Measurements from ENCODE around the gene ZFR. TPM values are rescaled to one million over a fixed set of nuclear protein-coding genes. Genes with fewer than 3 reads are reported as not detected.

Gene ZFR
- total and polyA plus RNA-seq, 8 donors: 21.8 to 110 (median 48.5) TPM

GRCh38 chr5:32420506-32420905 lies 24.0 kb downstream of the ZFR start:
- no peaks in the 10 kb centered on the region for H3K27me3 ChIP-seq
- peaks cover 11 to 50% (median 32%) of the 10 kb centered on the region in 4 donors for H3K4me1 ChIP-seq
- TF ChIP-seq, protein P1, sequence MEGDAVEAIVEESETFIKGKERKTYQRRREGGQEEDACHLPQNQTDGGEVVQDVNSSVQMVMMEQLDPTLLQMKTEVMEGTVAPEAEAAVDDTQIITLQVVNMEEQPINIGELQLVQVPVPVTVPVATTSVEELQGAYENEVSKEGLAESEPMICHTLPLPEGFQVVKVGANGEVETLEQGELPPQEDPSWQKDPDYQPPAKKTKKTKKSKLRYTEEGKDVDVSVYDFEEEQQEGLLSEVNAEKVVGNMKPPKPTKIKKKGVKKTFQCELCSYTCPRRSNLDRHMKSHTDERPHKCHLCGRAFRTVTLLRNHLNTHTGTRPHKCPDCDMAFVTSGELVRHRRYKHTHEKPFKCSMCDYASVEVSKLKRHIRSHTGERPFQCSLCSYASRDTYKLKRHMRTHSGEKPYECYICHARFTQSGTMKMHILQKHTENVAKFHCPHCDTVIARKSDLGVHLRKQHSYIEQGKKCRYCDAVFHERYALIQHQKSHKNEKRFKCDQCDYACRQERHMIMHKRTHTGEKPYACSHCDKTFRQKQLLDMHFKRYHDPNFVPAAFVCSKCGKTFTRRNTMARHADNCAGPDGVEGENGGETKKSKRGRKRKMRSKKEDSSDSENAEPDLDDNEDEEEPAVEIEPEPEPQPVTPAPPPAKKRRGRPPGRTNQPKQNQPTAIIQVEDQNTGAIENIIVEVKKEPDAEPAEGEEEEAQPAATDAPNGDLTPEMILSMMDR (IDR thresholded peaks at IDR 0.05): no peak
- TF ChIP-seq POLR2AphosphoS5 (IDR thresholded peaks at IDR 0.05) (no peak), POLR2A (IDR thresholded peaks at IDR 0.05) (no peak)
- H3K4me3 ChIP-seq: no peak overlapping the region
- intact Hi-C loops (cut with DNase I; ENCODE audit: low total_unique reads): no loop called here
- H3K9me3 ChIP-seq: no peaks in the 10 kb centered on the region
- 21 to 61% (median 44%) methylated on average over 1 of the region's 1 CpG for WGBS, 5 donors
- H3K36me3 ChIP-seq: peaks cover 7 to 46% (median 35%) of the 10 kb centered on the region in 4 donors
- DNase-seq: no peak
- H3K27ac ChIP-seq: no peak overlapping the region

DNA sequence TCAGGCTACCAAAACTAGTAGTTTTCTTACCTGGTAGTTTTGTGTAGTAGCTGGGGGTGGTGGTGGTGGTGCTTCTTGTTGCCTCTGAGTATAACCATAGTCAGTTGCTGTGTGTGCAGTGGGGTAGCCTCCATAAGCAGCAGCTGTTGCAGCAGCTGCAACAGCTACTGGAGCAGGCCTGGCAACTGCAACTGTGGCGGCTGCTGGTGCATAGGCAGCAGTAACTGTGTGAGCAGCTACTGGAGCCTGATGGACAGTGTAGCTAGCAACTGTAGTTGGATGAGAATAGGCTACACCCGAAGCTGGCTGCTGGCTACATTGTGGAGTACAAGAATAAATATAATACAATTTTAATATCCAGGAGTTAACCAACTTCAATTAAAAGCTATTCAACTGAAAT lies 24.7 kb downstream of the ZFR start:
- Histone ChIP-seq H3K4me1 (peaks cover 11 to 48% (median 31%) of the 10 kb centered on the region in 4 donors), H3K4me3 (no peak overlapping the region), H3K27ac (no peak overlapping the region), H3K27me3 (no peaks in the 10 kb centered on the region), H3K36me3 (peaks cover 10 to 51% (median 42%) of the 10 kb centered on the region in 4 donors), H3K9me3 (no peaks in the 10 kb centered on the region)
- TF ChIP-seq, protein P1 (IDR thresholded peaks at IDR 0.05): no peak
- no peak for TF ChIP-seq EP300 (IDR thresholded peaks at IDR 0.05)
- TF ChIP-seq POLR2AphosphoS5 (IDR thresholded peaks at IDR 0.05): no peak
- no peak for TF ChIP-seq POLR2A (IDR thresholded peaks at IDR 0.05)
- WGBS, 5 donors: 65 to 75% (median 71%) methylated on average over 2 of the region's 2 CpGs
- intact Hi-C loops (cut with DNase I; ENCODE audit: low total_unique reads): no loop called here
- peak in 1 of 2 donors; percentile 30 for DNase-seq

GRCh38 chr5:32413466-32414263 lies 30.9 kb downstream of the ZFR start:
- H3K4me1 ChIP-seq: peaks cover 0 to 10% (median 3%) of the 10 kb centered on the region in 4 donors
- DNase-seq: no peak
- WGBS, 5 donors: 81 to 88% (median 86%) methylated on average over 3 of the region's 3 CpGs
- no peaks in the 10 kb centered on the region for H3K9me3 ChIP-seq
- H3K27ac ChIP-seq: no peak overlapping the region
- peaks cover 27 to 97% (median 91%) of the 10 kb centered on the region in 4 donors for H3K36me3 ChIP-seq
- no peak overlapping the region for H3K4me3 ChIP-seq
- intact Hi-C loops (cut with DNase I; ENCODE audit: low total_unique reads): no loop called here
- TF ChIP-seq POLR2AphosphoS5 (IDR thresholded peaks at IDR 0.05) (no peak), POLR2A (IDR thresholded peaks at IDR 0.05) (no peak), EP300 (IDR thresholded peaks at IDR 0.05) (no peak)
- TF ChIP-seq, protein P1 (IDR thresholded peaks at IDR 0.05): no peak
- H3K27me3 ChIP-seq: no peaks in the 10 kb centered on the region

- Histone ChIP-seq H3K4me3 (no peak overlapping the region), H3K9me3 (no peaks in the 10 kb centered on the region), H3K27ac (no peak overlapping the region), H3K27me3 (no peaks in the 10 kb centered on the region), H3K36me3 (peaks cover 32 to 96% (median 92%) of the 10 kb centered on the region in 4 donors), H3K4me1 (peaks cover 0 to 10% (median 3%) of the 10 kb centered on the region in 4 donors)
- intact Hi-C loops (cut with DNase I; ENCODE audit: low total_unique reads): no loop called here
- DNase-seq: no peak
- TF ChIP-seq, protein P1 (IDR thresholded peaks at IDR 0.05): no peak
- TF ChIP-seq POLR2A (IDR thresholded peaks at IDR 0.05) (no peak), EP300 (IDR thresholded peaks at IDR 0.05) (no peak), POLR2AphosphoS5 (IDR thresholded peaks at IDR 0.05) (no peak)
Observed at GRCh38 chr5:32410630-32411029, 33.9 kb downstream of the ZFR start.

All from stomach (tissue), 9 donors.